ENCODE data around the gene CAB39L. TPM values are rescaled to one million over a fixed set of nuclear protein-coding genes. Genes with fewer than 3 reads are reported as not detected.

The CAB39L gene
- total RNA-seq, 2 donors from 2014 or later = 6.1 to 14.5 TPM

GRCh38 chr13:49305792-49306425 is 138.0 kb downstream of the CAB39L start:
- Histone ChIP-seq H3K4me1 (no peaks in the 10 kb centered on the region), H3K27ac (no peak overlapping the region), H3K9ac (ENCODE audit: low read depth in 2 of 2, low read length in 2 of 2) (no peak overlapping the region), H3K36me3 (no peaks in the 10 kb centered on the region), H3K27me3 (no peaks in the 10 kb centered on the region), H3K4me3 (no peak overlapping the region), H3K9me3 (no peaks in the 10 kb centered on the region)
- TF ChIP-seq CTCF (IDR thresholded peaks at IDR 0.05) = no peak
- no peak for DNase-seq
- intact Hi-C loops (cut with DNase I) = no loop called here

- no peak for TF ChIP-seq CTCF (IDR thresholded peaks at IDR 0.05)
- DNase-seq = no peak
- Histone ChIP-seq H3K27me3 (no peaks in the 10 kb centered on the region), H3K36me3 (no peaks in the 10 kb centered on the region), H3K9ac (ENCODE audit: low read depth in 2 of 2, low read length in 2 of 2) (no peak overlapping the region), H3K27ac (no peak overlapping the region), H3K4me3 (no peak overlapping the region), H3K9me3 (no peaks in the 10 kb centered on the region), H3K4me1 (no peaks in the 10 kb centered on the region)
- intact Hi-C loops (cut with DNase I) = loop anchor here (5.0 kb wide), 1 partner anchor 132 kb away; no protein-coding TSS in a partner anchor
Measured at GRCh38 chr13:49304763-49305700, 138.8 kb downstream of the CAB39L start.

GRCh38 chr13:49304356-49304755 is 139.5 kb downstream of the CAB39L start:
- no peak for TF ChIP-seq CTCF (IDR thresholded peaks at IDR 0.05)
- Histone ChIP-seq H3K4me3 (no peak overlapping the region), H3K9ac (ENCODE audit: low read depth in 2 of 2, low read length in 2 of 2) (no peak overlapping the region), H3K36me3 (no peaks in the 10 kb centered on the region), H3K27ac (no peak overlapping the region), H3K9me3 (no peaks in the 10 kb centered on the region), H3K4me1 (no peaks in the 10 kb centered on the region), H3K27me3 (no peaks in the 10 kb centered on the region)
- no peak for DNase-seq
- intact Hi-C loops (cut with DNase I) = loop anchor here (5.0 kb wide), 1 partner anchor 133 kb away; no protein-coding TSS in a partner anchor

GRCh38 chr13:49303533-49304252 is 140.2 kb downstream of the CAB39L start:
- H3K4me3 ChIP-seq = no peak overlapping the region
- no peaks in the 10 kb centered on the region for H3K4me1 ChIP-seq
- no peaks in the 10 kb centered on the region for H3K9me3 ChIP-seq
- H3K27ac ChIP-seq = no peak overlapping the region
- DNase-seq = no peak
- no peak overlapping the region for H3K9ac ChIP-seq (ENCODE audit: low read depth in 2 of 2, low read length in 2 of 2)
- TF ChIP-seq CTCF (IDR thresholded peaks at IDR 0.05) = no peak
- H3K36me3 ChIP-seq = no peaks in the 10 kb centered on the region
- intact Hi-C loops (cut with DNase I) = loop anchor here (5.0 kb wide), 1 partner anchor 134 kb away; no protein-coding TSS in a partner anchor
- H3K27me3 ChIP-seq = no peaks in the 10 kb centered on the region

- Histone ChIP-seq H3K4me3 (no peak overlapping the region), H3K4me1 (no peaks in the 10 kb centered on the region), H3K36me3 (no peaks in the 10 kb centered on the region), H3K27me3 (no peaks in the 10 kb centered on the region), H3K9ac (ENCODE audit: low read depth in 2 of 2, low read length in 2 of 2) (no peak overlapping the region), H3K27ac (no peak overlapping the region), H3K9me3 (no peaks in the 10 kb centered on the region)
- no peak for TF ChIP-seq CTCF (IDR thresholded peaks at IDR 0.05)
- intact Hi-C loops (cut with DNase I) = loop anchor here (5.0 kb wide), 1 partner anchor 134 kb away; no protein-coding TSS in a partner anchor
- DNase-seq = no peak
Measured at GRCh38 chr13:49302817-49303216, 141.0 kb downstream of the CAB39L start.
